Measurements from ENCODE around the gene ALKBH5. TPM values are rescaled to one million over a fixed set of nuclear protein-coding genes. Genes with fewer than 3 reads are reported as not detected.

The ALKBH5 gene
- 100 to 1,000 TPM in 4 of 5 donors, 10 to 100 TPM in 1; 99.0 to 122 (median 103) TPM for total RNA-seq
- 76.1 TPM for total RNA-seq (2013)
- total RNA-seq = 83.1 to 222 (median 162) reads per million in 29 experiments

DNA sequence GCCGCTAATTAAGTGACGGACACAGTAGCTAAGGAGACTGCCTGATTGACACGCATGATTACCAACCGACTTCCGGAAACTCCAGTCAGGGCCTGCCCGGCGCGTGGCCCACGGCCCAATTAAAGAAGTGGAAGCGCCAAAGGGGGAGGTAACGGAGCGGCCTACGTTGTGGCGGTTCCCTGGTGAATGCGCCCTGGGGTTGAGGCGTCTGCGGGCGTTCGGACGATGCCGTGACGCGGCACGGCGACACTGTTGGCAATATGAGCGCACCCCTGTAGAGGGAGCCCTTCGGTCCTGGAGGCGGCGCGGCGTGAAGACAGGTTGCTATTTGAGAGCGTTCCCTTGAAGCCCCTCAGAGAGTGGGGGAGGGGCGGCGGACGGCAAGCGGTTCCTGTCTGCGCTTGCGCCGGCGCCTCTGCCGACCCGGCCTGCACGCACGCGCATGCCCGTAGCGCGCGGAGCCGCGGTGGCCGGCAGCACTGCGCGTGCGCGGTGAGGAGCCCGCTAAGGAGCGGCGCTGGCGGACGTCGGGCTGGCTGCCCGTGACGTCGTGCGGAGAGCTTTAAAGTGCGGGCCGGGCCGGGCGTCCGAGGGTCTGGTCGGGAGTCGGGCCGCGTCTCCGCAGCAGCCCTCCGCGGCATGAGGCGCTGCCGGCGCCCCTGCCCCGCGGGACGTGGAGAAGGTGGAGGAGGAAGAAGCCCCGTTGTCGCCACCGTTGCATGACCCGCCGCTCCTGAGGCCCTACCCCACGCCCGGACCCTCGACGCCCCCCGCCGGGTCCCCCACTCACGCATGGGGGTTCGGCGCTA is at the start of gene ALKBH5:
Gene ALKBH5 (plus strand): TSS at position 495 of the 809 bp plus-strand sequence. CDS start 416 bp downstream, outside the sequence.
- WGBS (ENCODE audit: insufficient coverage) = under 1% methylated on average over 83 of the region's 98 CpGs
- H3K4me1 ChIP-seq (ENCODE audit: control insufficient read depth in 1 of 2, extremely low read depth in 1 of 2, insufficient read depth in 2 of 2, low read length in 2 of 2) = peaks cover 28 to 53% of the 10 kb centered on the region in 2 experiments
- POLR2A ChIA-PET = interaction anchor here in 1 of 2 donors (0.6 to 1.9 kb wide), 2 partner anchors 14 to 25 kb away, joined by 3 to 7 read pairs; no protein-coding TSS in a partner anchor

GRCh38 chr17:18136357-18136756 is 47.3 kb upstream of the ALKBH5 start:
- H3K36me3 Mint-ChIP-seq = no peaks in the 10 kb centered on the region
- Histone ChIP-seq H3K9me3 (no peaks in the 10 kb centered on the region), H3K27me3 (replicated peaks in 1 of 2; ENCODE audit: control insufficient read depth in 2 of 2, extremely low read depth in 1 of 2, insufficient read depth in 2 of 2, low read length in 1 of 2) (peaks cover 0 to 22% of the 10 kb centered on the region in 2 experiments), H3K4me1 (ENCODE audit: control insufficient read depth in 1 of 2, extremely low read depth in 1 of 2, insufficient read depth in 2 of 2, low read length in 2 of 2) (peaks cover 0 to 5% of the 10 kb centered on the region in 2 experiments), H3K36me3 (ENCODE audit: control insufficient read depth in 2 of 2, extremely low read depth in 1 of 2, insufficient read depth in 1 of 2, low read length in 1 of 2) (no peaks in the 10 kb centered on the region), H3K4me3 (ENCODE audit: control insufficient read depth in 1 of 2, extremely low read depth in 1 of 2, low read length in 1 of 2) (no peak overlapping the region), H3K27ac (ENCODE audit: low read length) (no peak overlapping the region)
- H3K27ac Mint-ChIP-seq = no peak overlapping the region
- POLR2A ChIA-PET = no interaction called here
- ATAC-seq (replicated peaks in 1 of 4) = no peak
- no peaks in the 10 kb centered on the region for H3K9me3 Mint-ChIP-seq
- CTCF ChIA-PET = no interaction called here
- H3K4me1 Mint-ChIP-seq = peaks cover 3 to 5% (median 4%) of the 10 kb centered on the region in 3 donors
- peaks cover 0 to 4% of the 10 kb centered on the region in 2 donors for H3K27me3 Mint-ChIP-seq
- no peak overlapping the region for H3K4me3 Mint-ChIP-seq
- no peak for DNase-seq
- 82% methylated on average over 17 of the region's 19 CpGs for WGBS (ENCODE audit: insufficient coverage)

More for the DNA sequence above, at the start of gene ALKBH5:
- peaks cover 6% of the 10 kb centered on the region for H3K36me3 Mint-ChIP-seq
- Histone ChIP-seq H3K36me3 (ENCODE audit: control insufficient read depth in 2 of 2, extremely low read depth in 1 of 2, insufficient read depth in 1 of 2, low read length in 1 of 2) (peaks cover 3 to 11% of the 10 kb centered on the region in 2 donors), H3K27ac (ENCODE audit: low read length) (peak within 1 kb of the TSS; percentile 88), H3K27me3 (replicated peaks in 1 of 2; ENCODE audit: control insufficient read depth in 2 of 2, extremely low read depth in 1 of 2, insufficient read depth in 2 of 2, low read length in 1 of 2) (no peaks in the 10 kb centered on the region), H3K9me3 (no peaks in the 10 kb centered on the region), H3K4me3 (ENCODE audit: control insufficient read depth in 1 of 2, extremely low read depth in 1 of 2, low read length in 1 of 2) (peak within 1 kb of the TSS; percentile 77 to 81)
- H3K4me1 Mint-ChIP-seq = peaks cover 45 to 51% (median 45%) of the 10 kb centered on the region in 3 donors
- H3K4me3 Mint-ChIP-seq = peak within 1 kb of the TSS; percentile 93 to 96 (median 95)
- H3K27ac Mint-ChIP-seq = peak within 1 kb of the TSS; percentile 95 to 99
- CTCF ChIA-PET = interaction anchor here (0.7 to 1.3 kb wide), 3 partner anchors 9 to 44 kb away, joined by 3 to 12 read pairs (median 4); no protein-coding TSS in a partner anchor
- ATAC-seq (replicated peaks in 1 of 4) (peak; percentile 85 to 87 (median 86)), DNase-seq (peak; percentile 95 to 99 (median 98))
- H3K27me3 Mint-ChIP-seq = no peaks in the 10 kb centered on the region
- no peaks in the 10 kb centered on the region for H3K9me3 Mint-ChIP-seq

GRCh38 chr17:18138065-18138749 is 45.4 kb upstream of the ALKBH5 start:
- CTCF ChIA-PET = no interaction called here
- Histone ChIP-seq H3K4me1 (ENCODE audit: control insufficient read depth in 1 of 2, extremely low read depth in 1 of 2, insufficient read depth in 2 of 2, low read length in 2 of 2) (peaks cover 0 to 7% of the 10 kb centered on the region in 2 experiments), H3K36me3 (ENCODE audit: control insufficient read depth in 2 of 2, extremely low read depth in 1 of 2, insufficient read depth in 1 of 2, low read length in 1 of 2) (no peaks in the 10 kb centered on the region), H3K4me3 (ENCODE audit: control insufficient read depth in 1 of 2, extremely low read depth in 1 of 2, low read length in 1 of 2) (no peak overlapping the region), H3K27me3 (replicated peaks in 1 of 2; ENCODE audit: control insufficient read depth in 2 of 2, extremely low read depth in 1 of 2, insufficient read depth in 2 of 2, low read length in 1 of 2) (peaks cover 0 to 28% of the 10 kb centered on the region in 2 experiments), H3K27ac (ENCODE audit: low read length) (no peak overlapping the region), H3K9me3 (no peaks in the 10 kb centered on the region)
- Mint-ChIP-seq H3K27ac (no peak overlapping the region), H3K36me3 (no peaks in the 10 kb centered on the region), H3K4me1 (peaks cover 3 to 7% (median 4%) of the 10 kb centered on the region in 3 donors), H3K9me3 (no peaks in the 10 kb centered on the region), H3K27me3 (peaks cover 0 to 4% of the 10 kb centered on the region in 2 donors), H3K4me3 (no peak overlapping the region)
- 73% methylated on average over 2 of the region's 8 CpGs for WGBS (ENCODE audit: insufficient coverage)
- DNase-seq = no peak
- no peak for ATAC-seq (replicated peaks in 1 of 4)
- POLR2A ChIA-PET = interaction anchor here in 1 of 2 donors (0.6 kb wide), 1 partner anchor 61 kb away, joined by 3 read pairs; no protein-coding TSS in a partner anchor

DNA sequence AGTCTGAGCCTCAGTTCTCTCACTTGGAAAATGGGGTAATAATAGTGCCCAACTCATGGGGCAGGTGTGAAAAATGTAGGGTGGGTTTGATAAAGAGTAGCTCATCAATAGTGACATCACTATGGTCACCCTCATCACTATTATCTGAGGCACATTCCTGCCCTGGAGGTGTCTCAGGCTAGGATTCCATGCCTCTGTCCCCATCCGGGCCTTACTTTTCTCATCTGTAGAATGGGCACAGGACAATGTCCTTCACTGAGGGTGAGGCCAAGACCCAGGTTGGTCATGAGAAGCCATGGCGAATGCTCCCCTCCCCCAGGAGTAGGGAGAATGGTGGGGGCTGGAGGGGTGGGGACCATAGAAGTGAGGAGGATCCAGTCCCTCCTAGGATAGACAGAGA is 44.5 kb upstream of the ALKBH5 start:
- H3K27me3 ChIP-seq (replicated peaks in 1 of 2; ENCODE audit: control insufficient read depth in 2 of 2, extremely low read depth in 1 of 2, insufficient read depth in 2 of 2, low read length in 1 of 2) = peaks cover 0 to 28% of the 10 kb centered on the region in 2 experiments
- H3K27me3 Mint-ChIP-seq = peaks cover 0 to 4% of the 10 kb centered on the region in 2 donors
- H3K27ac ChIP-seq (ENCODE audit: low read length) = no peak overlapping the region
- no peak for DNase-seq
- ATAC-seq (replicated peaks in 1 of 4) = no peak
- no peak overlapping the region for H3K4me3 Mint-ChIP-seq
- H3K27ac Mint-ChIP-seq = no peak overlapping the region
- ChIA-PET CTCF (no interaction called here), POLR2A (no interaction called here)
- no peaks in the 10 kb centered on the region for H3K9me3 ChIP-seq
- no peaks in the 10 kb centered on the region for H3K36me3 ChIP-seq (ENCODE audit: control insufficient read depth in 2 of 2, extremely low read depth in 1 of 2, insufficient read depth in 1 of 2, low read length in 1 of 2)
- no peaks in the 10 kb centered on the region for H3K36me3 Mint-ChIP-seq
- H3K4me1 Mint-ChIP-seq = peaks cover 3 to 7% (median 4%) of the 10 kb centered on the region in 3 donors
- no peaks in the 10 kb centered on the region for H3K9me3 Mint-ChIP-seq
- no CpG with 5 or more reads among the region's 2 CpGs for WGBS (ENCODE audit: insufficient coverage)
- no peak overlapping the region for H3K4me3 ChIP-seq (ENCODE audit: control insufficient read depth in 1 of 2, extremely low read depth in 1 of 2, low read length in 1 of 2)
- peaks cover 0 to 7% of the 10 kb centered on the region in 2 experiments for H3K4me1 ChIP-seq (ENCODE audit: control insufficient read depth in 1 of 2, extremely low read depth in 1 of 2, insufficient read depth in 2 of 2, low read length in 2 of 2)

DNA sequence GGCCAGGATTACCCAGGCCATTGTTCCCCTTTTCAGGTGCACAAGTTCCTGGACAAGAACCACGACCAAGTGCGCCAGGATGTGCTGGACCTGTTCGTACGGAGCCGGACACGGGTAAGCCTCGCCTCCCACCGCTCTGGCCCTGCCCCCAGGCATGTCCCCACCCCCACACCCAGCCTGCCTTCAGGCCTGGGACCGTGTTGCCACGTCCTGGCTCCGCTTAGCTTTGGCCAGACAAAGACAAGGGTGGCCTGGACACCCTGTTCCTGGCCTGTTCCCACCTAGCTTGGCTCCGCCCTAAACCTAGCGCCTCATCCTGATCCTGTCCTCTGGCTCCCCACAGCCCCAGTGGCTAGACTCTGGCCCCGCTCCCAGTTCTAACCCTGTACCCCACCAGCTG is 44.1 kb upstream of the ALKBH5 start:
- H3K27me3 Mint-ChIP-seq = peaks cover 0 to 4% of the 10 kb centered on the region in 2 donors
- H3K4me1 Mint-ChIP-seq = peaks cover 3 to 7% (median 4%) of the 10 kb centered on the region in 3 donors
- Histone ChIP-seq H3K27me3 (replicated peaks in 1 of 2; ENCODE audit: control insufficient read depth in 2 of 2, extremely low read depth in 1 of 2, insufficient read depth in 2 of 2, low read length in 1 of 2) (peaks cover 0 to 28% of the 10 kb centered on the region in 2 experiments), H3K36me3 (ENCODE audit: control insufficient read depth in 2 of 2, extremely low read depth in 1 of 2, insufficient read depth in 1 of 2, low read length in 1 of 2) (no peaks in the 10 kb centered on the region), H3K27ac (ENCODE audit: low read length) (no peak overlapping the region), H3K4me3 (ENCODE audit: control insufficient read depth in 1 of 2, extremely low read depth in 1 of 2, low read length in 1 of 2) (no peak overlapping the region), H3K4me1 (ENCODE audit: control insufficient read depth in 1 of 2, extremely low read depth in 1 of 2, insufficient read depth in 2 of 2, low read length in 2 of 2) (peaks cover 0 to 7% of the 10 kb centered on the region in 2 experiments), H3K9me3 (no peaks in the 10 kb centered on the region)
- DNase-seq (no peak), ATAC-seq (replicated peaks in 1 of 4) (no peak)
- POLR2A ChIA-PET = no interaction called here
- H3K36me3 Mint-ChIP-seq = no peaks in the 10 kb centered on the region
- no peak overlapping the region for H3K27ac Mint-ChIP-seq
- H3K9me3 Mint-ChIP-seq = no peaks in the 10 kb centered on the region
- CTCF ChIA-PET = interaction anchor here in 1 of 2 donors (0.8 kb wide), 1 partner anchor 44 kb away, joined by 3 read pairs; the partner anchor contains the start of gene ALKBH5
- 86% methylated on average over 14 of the region's 14 CpGs for WGBS (ENCODE audit: insufficient coverage)
- H3K4me3 Mint-ChIP-seq = no peak overlapping the region

DNA sequence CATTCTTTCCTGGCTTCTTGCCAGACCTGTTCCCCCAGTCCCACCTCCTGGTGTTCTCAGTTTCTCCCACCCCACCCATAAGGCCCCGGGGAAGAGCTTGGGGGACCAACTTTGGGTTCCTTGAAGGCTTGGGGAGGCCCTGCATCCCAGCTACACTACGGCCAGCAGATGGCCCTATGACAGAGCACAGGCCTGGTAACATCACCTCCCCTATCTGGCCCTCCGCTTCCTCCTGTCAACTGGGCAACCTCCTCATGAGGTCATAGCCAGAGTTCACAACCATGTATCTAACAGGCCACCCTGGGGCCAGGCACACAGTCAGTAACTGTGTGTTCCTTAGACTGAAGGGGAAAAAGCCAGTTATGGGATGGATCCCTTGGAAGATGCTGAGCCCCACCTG is 43.7 kb upstream of the ALKBH5 start:
- Histone ChIP-seq H3K4me1 (ENCODE audit: control insufficient read depth in 1 of 2, extremely low read depth in 1 of 2, insufficient read depth in 2 of 2, low read length in 2 of 2) (peaks cover 0 to 7% of the 10 kb centered on the region in 2 experiments), H3K36me3 (ENCODE audit: control insufficient read depth in 2 of 2, extremely low read depth in 1 of 2, insufficient read depth in 1 of 2, low read length in 1 of 2) (no peaks in the 10 kb centered on the region), H3K4me3 (ENCODE audit: control insufficient read depth in 1 of 2, extremely low read depth in 1 of 2, low read length in 1 of 2) (no peak overlapping the region), H3K9me3 (no peaks in the 10 kb centered on the region), H3K27me3 (replicated peaks in 1 of 2; ENCODE audit: control insufficient read depth in 2 of 2, extremely low read depth in 1 of 2, insufficient read depth in 2 of 2, low read length in 1 of 2) (peaks cover 0 to 28% of the 10 kb centered on the region in 2 experiments), H3K27ac (ENCODE audit: low read length) (no peak overlapping the region)
- no peaks in the 10 kb centered on the region for H3K9me3 Mint-ChIP-seq
- H3K27me3 Mint-ChIP-seq = peaks cover 0 to 4% of the 10 kb centered on the region in 2 donors
- POLR2A ChIA-PET = no interaction called here
- H3K4me3 Mint-ChIP-seq = no peak overlapping the region
- H3K36me3 Mint-ChIP-seq = no peaks in the 10 kb centered on the region
- ATAC-seq (replicated peaks in 1 of 4) (no peak), DNase-seq (no peak)
- no peak overlapping the region for H3K27ac Mint-ChIP-seq
- CTCF ChIA-PET = interaction anchor here in 1 of 2 donors (0.8 kb wide), 1 partner anchor 43 kb away, joined by 3 read pairs; the partner anchor contains the start of gene ALKBH5
- H3K4me1 Mint-ChIP-seq = peaks cover 3 to 7% (median 4%) of the 10 kb centered on the region in 3 donors
- WGBS (ENCODE audit: insufficient coverage) = 83% methylated on average over 3 of the region's 3 CpGs

All from T-cell (primary cell).